A549 (cell line): ENCODE measurements around the gene DUSP7. TPM values are rescaled to one million over a fixed set of nuclear protein-coding genes. Genes with fewer than 3 reads are reported as not detected.

Experiments used
- ATAC-seq, 2 experiments: fragments of 200-7000 bp in 1 of 2; fragments of >200 bp in 1 of 2; cut with Nextera tagmentation in 1 of 2; cut with Tn5 transposase in 1 of 2; 3 replicates each; pipeline versions ENCODE4 v1.8.0 to v1.9.1; 2018 to 2020; ENCODE audit warnings: mild to moderate bottlenecking in 1 of 2, moderate library complexity in 1 of 2
- CTCF ChIA-PET: fragments of 300-600 bp; sonication (Branson Sonifier 250); formaldehyde crosslinking; extraction: SDS; loops from one replicate; lab custom pipeline; 2021; ENCODE audit warnings: antibody characterized with exemption, inconsistent platforms; lab: Yijun Ruan, JAX
- POLR2A ChIA-PET: fragments of 350-600 bp; formaldehyde crosslinking; extraction: SDS; loops from one replicate; lab custom pipeline; 2021; ENCODE audit warnings: antibody characterized with exemption, inconsistent platforms; lab: Yijun Ruan, JAX
- DNase-seq, 2 experiments: peaks; one replicate each; pipeline versions ENCODE4 v3.0.0 to v3.0.0-alpha.2; 2011 to 2016; ENCODE audit warnings: low read depth in 1 of 2, low spot score in 1 of 2
- FAIRE-seq: peaks from 2 replicates; lab custom pipeline; 2011; peaks lifted over from hg19 to GRCh38; lab: Jason Lieb, UNC
- H3K27ac ChIP-seq, 2 experiments: fragments of >200 bp; sonication (Bioruptor Twin); formaldehyde crosslinking; 3 replicates each; pipeline ENCODE4 v1.5.1; 2016 to 2017
- H3K4me1 ChIP-seq: fragments of >200 bp; sonication (Bioruptor Twin); formaldehyde crosslinking; 3 replicates; pipeline ENCODE4 v1.6.1; 2016
- H3K4me2 ChIP-seq: fragments of >200 bp; sonication (Bioruptor Twin); formaldehyde crosslinking; 3 replicates; pipeline ENCODE4 v1.6.1; 2016
- H3K4me3 ChIP-seq: fragments of >200 bp; sonication (Bioruptor Twin); formaldehyde crosslinking; 3 replicates; pipeline ENCODE4 v1.5.1; 2016
- H3K9me3 ChIP-seq: fragments of >200 bp; sonication (Bioruptor Twin); formaldehyde crosslinking; 3 replicates; pipeline ENCODE4 v1.6.1; 2016
- CEBPB ChIP-seq, 2 experiments: fragments of >200 bp in 1 of 2; sonication (Bioruptor Twin) in 1 of 2; formaldehyde crosslinking in 1 of 2; IDR thresholded peaks; 2 replicates each; pipeline ENCODE4 v1.6.1; 2012 to 2016
- CTCF ChIP-seq: fragments of >200 bp; sonication (Bioruptor Twin); formaldehyde crosslinking; IDR thresholded peaks from 3 replicates; pipeline ENCODE4 v1.5.1; 2016
- ESRRA ChIP-seq: fragments of 150-350 bp; IDR thresholded peaks from 2 replicates; pipeline ENCODE4 v1.6.1; 2014; ENCODE audit warnings: mild to moderate bottlenecking, low read length, borderline replicate concordance
- FOXS1 ChIP-seq: fragments of 250-450 bp; sonication (Bioruptor Pico); IDR thresholded peaks from 2 replicates; pipeline ENCODE4 v1.5.0; 2020; ENCODE audit warnings: mild to moderate bottlenecking, moderate library complexity
- HDAC2 ChIP-seq: fragments of 200-600 bp; sonication (generic); IDR thresholded peaks from 2 replicates; pipeline ENCODE4 v1.6.1; 2016
- HEYL ChIP-seq: fragments of 250-450 bp; sonication (Bioruptor Pico); IDR thresholded peaks from 2 replicates; pipeline ENCODE4 v1.8.0; 2021; ENCODE audit warnings: mild to moderate bottlenecking, moderate library complexity
- HOXB5 ChIP-seq: fragments of 250-450 bp; sonication (Bioruptor Pico); IDR thresholded peaks from 2 replicates; pipeline ENCODE4 v1.5.0; 2020; ENCODE audit warnings: mild to moderate bottlenecking, moderate library complexity
- JUNB ChIP-seq: fragments of >200 bp; sonication (Bioruptor Twin); formaldehyde crosslinking; IDR thresholded peaks from 2 replicates; pipeline ENCODE4 v1.6.1; 2016
- KDM5A ChIP-seq: fragments of 200-600 bp; sonication (generic); IDR thresholded peaks from 2 replicates; pipeline ENCODE4 v1.6.1; 2016; ENCODE audit warnings: antibody characterized with exemption, mild to moderate bottlenecking
- MAZ ChIP-seq: fragments of 150-350 bp; IDR thresholded peaks from 2 replicates; pipeline ENCODE4 v1.6.1; 2014; ENCODE audit warnings: antibody characterized with exemption, low read depth, low read length, borderline replicate concordance
- MYC ChIP-seq: IDR thresholded peaks from 2 replicates; pipeline ENCODE4 v1.6.1; 2012; ENCODE audit warnings: mild to moderate bottlenecking, inconsistent platforms, low read length, improper control_type of control experiment, borderline replicate concordance
- POLR2A ChIP-seq: IDR thresholded peaks from 2 replicates; pipeline ENCODE4 v1.6.1; 2012; ENCODE audit warnings: mild to moderate bottlenecking, low read length
- SMC3 ChIP-seq: fragments of >200 bp; sonication (Bioruptor Twin); formaldehyde crosslinking; IDR thresholded peaks from 3 replicates; pipeline ENCODE4 v1.6.1; 2018; ENCODE audit warnings: inconsistent platforms
- USF2 ChIP-seq: fragments of 450-650 bp; IDR thresholded peaks from 2 replicates; pipeline ENCODE4 v1.6.1; 2014; ENCODE audit warnings: antibody characterized with exemption
- ZFP36 ChIP-seq: fragments of 450-650 bp; IDR thresholded peaks from 2 replicates; pipeline ENCODE4 v1.6.1; 2014; ENCODE audit warnings: borderline replicate concordance; ENCODE audit not compliant: partially characterized antibody
- WGBS: methylation state at CpG from one replicate; pipeline ENCODE4 v1.1.6; 2017; ENCODE audit errors: missing lambda C conversion rate; 5-methylcytosine and 5-hydroxymethylcytosine counted together
- polyA plus RNA-seq, 4 experiments: library from polyadenylated mRNA; depleted of rRNA in 3 of 4; stranded (reverse); fragments of >200 nt; fragmentation: RNase III in 1 of 4; extraction: RNeasy Plus Mini Kit Qiagen cat#74134 plus additional on column Dnase treatment in 1 of 4; gene quantifications; 2 replicates in 3 of 4; 3 replicates in 1 of 4; pipeline ENCODE4 v1.2.3, GENCODE V29; 2011 to 2017
- TF ChIP-seq, protein P1 (sequence below): fragments of >200 bp; sonication (Bioruptor Twin); formaldehyde crosslinking; IDR thresholded peaks from 3 replicates; pipeline ENCODE4 v1.6.1; 2016
- TF ChIP-seq, protein P2 (sequence below): fragments of 250-450 bp; sonication (Bioruptor Pico); IDR thresholded peaks from 2 replicates; pipeline ENCODE4 v1.5.0; 2020; ENCODE audit warnings: low read depth, mild to moderate bottlenecking, moderate library complexity

DUSP7 gene
- polyA plus RNA-seq, 2 of the 4 experiments (the other 2 are of a cell fraction): 4.4 to 4.8 TPM

- Histone ChIP-seq H3K4me3 (no peak overlapping the region), H3K4me1 (no peaks in the 10 kb centered on the region), H3K9me3 (no peaks in the 10 kb centered on the region), H3K4me2 (no peak overlapping the region), H3K27ac (no peak overlapping the region)
- ChIA-PET CTCF (interaction anchor here (0.7 to 3.0 kb wide), 4 partner anchors 9 to 48 kb away, joined by 3 to 12 read pairs (median 4); no protein-coding TSS in a partner anchor), POLR2A (no interaction called here)
- ATAC-seq: no peak
- WGBS: 78% methylated on average over 6 of the region's 10 CpGs
- no peak for DNase-seq
- no peak for TF ChIP-seq KDM5A
- no peak for TF ChIP-seq MAZ
- FAIRE-seq: no peak
Observed at GRCh38 chr3:52085681-52086282, 29.4 kb upstream of the DUSP7 start.

DNA sequence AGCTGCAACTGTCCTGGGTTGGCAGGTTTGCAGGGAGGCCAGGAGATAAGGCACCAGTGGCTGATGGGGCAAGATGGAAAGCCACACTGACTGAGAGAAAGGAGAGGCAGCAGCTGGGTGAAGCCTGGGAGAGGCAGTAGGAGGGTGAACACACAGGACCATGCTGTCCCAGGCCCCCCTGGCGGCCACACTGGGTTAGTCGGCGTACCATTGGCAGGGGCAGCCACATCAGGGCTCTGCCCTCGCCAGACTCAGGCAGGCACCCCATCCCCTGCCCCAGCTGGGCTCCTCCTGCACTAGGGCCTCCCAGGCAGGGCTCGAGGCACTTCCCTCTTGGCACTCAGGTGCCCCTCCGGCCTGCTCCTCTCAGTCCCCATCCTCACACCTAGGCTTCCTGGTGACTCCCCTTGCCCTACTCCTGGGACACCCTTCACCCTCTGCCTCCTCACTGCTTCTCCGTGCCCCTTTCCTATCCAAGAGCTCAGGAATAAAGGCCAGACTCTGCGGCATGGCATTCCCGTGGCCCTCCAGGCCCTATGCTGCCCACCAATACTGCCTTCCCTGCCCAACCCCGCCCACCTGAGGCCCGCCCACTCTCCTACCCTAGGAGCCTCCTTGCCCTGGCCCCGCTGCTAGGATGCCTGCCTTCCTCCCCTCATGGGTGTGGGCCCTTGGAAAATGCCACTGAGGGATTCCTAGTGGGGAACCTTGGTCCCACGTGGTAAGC is 28.7 kb upstream of the DUSP7 start:
- POLR2A ChIA-PET: no interaction called here
- H3K4me2 ChIP-seq: no peak overlapping the region
- WGBS: 83% methylated on average over 6 of the region's 13 CpGs
- CTCF ChIA-PET: interaction anchor here (0.7 to 3.0 kb wide), 4 partner anchors 8 to 48 kb away, joined by 3 to 12 read pairs (median 3); no protein-coding TSS in a partner anchor
- H3K9me3 ChIP-seq: no peaks in the 10 kb centered on the region
- H3K4me1 ChIP-seq: no peaks in the 10 kb centered on the region
- no peak overlapping the region for H3K27ac ChIP-seq
- TF ChIP-seq JUNB (no peak), CEBPB (IDR thresholded peaks at IDR 0.05) (no peak), ESRRA (no peak), MYC (no peak), HEYL (no peak), ZFP36 (no peak), HOXB5 (no peak), USF2 (no peak), POLR2A (no peak), FOXS1 (CRISPR knock-in tag) (no peak), SMC3 (no peak), HDAC2 (no peak), CTCF (no peak)
- TF ChIP-seq, protein P1, sequence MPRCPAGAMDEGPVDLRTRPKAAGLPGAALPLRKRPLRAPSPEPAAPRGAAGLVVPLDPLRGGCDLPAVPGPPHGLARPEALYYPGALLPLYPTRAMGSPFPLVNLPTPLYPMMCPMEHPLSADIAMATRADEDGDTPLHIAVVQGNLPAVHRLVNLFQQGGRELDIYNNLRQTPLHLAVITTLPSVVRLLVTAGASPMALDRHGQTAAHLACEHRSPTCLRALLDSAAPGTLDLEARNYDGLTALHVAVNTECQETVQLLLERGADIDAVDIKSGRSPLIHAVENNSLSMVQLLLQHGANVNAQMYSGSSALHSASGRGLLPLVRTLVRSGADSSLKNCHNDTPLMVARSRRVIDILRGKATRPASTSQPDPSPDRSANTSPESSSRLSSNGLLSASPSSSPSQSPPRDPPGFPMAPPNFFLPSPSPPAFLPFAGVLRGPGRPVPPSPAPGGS: no peak
- TF ChIP-seq, protein P2, sequence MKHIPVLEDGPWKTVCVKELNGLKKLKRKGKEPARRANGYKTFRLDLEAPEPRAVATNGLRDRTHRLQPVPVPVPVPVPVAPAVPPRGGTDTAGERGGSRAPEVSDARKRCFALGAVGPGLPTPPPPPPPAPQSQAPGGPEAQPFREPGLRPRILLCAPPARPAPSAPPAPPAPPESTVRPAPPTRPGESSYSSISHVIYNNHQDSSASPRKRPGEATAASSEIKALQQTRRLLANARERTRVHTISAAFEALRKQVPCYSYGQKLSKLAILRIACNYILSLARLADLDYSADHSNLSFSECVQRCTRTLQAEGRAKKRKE (CRISPR knock-in tag): no peak
- DNase-seq (no peak), ATAC-seq (peak; percentile 73 to 90; a peak in 5 of 6 replicates), FAIRE-seq (no peak)
- no peak overlapping the region for H3K4me3 ChIP-seq
